Activated CD8-positive, alpha-beta T cell treated with anti-CD3 and anti-CD28 coated beads for 36 hours (primary cell): ENCODE data around the gene TUBA4B. TPM values are rescaled to one million over a fixed set of nuclear protein-coding genes. Genes with fewer than 3 reads are reported as not detected.
"Not testable (repeated sequence)": the region's sequence is repeated elsewhere in the genome, so short reads cannot be mapped to it uniquely, and the experiment has no call there.

Source experiments
- ATAC-seq: fragments of 200-7000 bp; cut with Tn5 transposase; one replicate; pipeline ENCODE4 v1.10.0; 2021; ENCODE audit warnings: mild to moderate bottlenecking, moderate library complexity
- CTCF ChIA-PET: fragments of 350-600 bp; sonication (Branson Sonifier 250); formaldehyde crosslinking; loops from one replicate; lab custom pipeline; 2021; ENCODE audit warnings: antibody characterized with exemption; lab: Charles Lee
- POLR2A ChIA-PET: fragments of 350-600 bp; sonication (Branson Sonifier 250); formaldehyde crosslinking; loops from one replicate; lab custom pipeline; 2021; ENCODE audit warnings: antibody characterized with exemption; lab: Charles Lee
- DNase-seq: peaks from one replicate; pipeline ENCODE4 v3.0.0-alpha.2; 2020
- H3K27ac Mint-ChIP-seq: one replicate; pipeline ENCODE4 v1.8.0; 2021; ENCODE audit warnings: mild to moderate bottlenecking, mixed read lengths
- H3K27me3 Mint-ChIP-seq: one replicate; pipeline ENCODE4 v1.8.0; 2021; ENCODE audit warnings: mixed read lengths
- H3K36me3 Mint-ChIP-seq: one replicate; pipeline ENCODE4 v1.8.0; 2021; ENCODE audit warnings: low read depth, mixed read lengths
- H3K4me1 Mint-ChIP-seq: one replicate; pipeline ENCODE4 v1.8.0; 2021; ENCODE audit warnings: low read depth, mixed read lengths
- H3K4me3 Mint-ChIP-seq: one replicate; pipeline ENCODE4 v1.8.0; 2021; ENCODE audit warnings: mild to moderate bottlenecking, moderate library complexity, mixed read lengths
- H3K9me3 Mint-ChIP-seq: one replicate; pipeline ENCODE4 v1.8.0; 2021; ENCODE audit warnings: mixed read lengths
- CTCF ChIP-seq: fragments of 200-600 bp; IDR thresholded peaks from one replicate; pipeline ENCODE4 v1.8.0; 2022; ENCODE audit warnings: antibody characterized with exemption, mild to moderate bottlenecking
- intact Hi-C: fragments of 100-400 bp; cut with micrococcal nuclease; formaldehyde crosslinking; loops from one replicate; pipeline ENCODE4 v1.10.0; 2022
- total RNA-seq, 2 experiments: library from RNA; stranded (reverse); gene quantifications; one replicate each; pipeline ENCODE4 v1.2.3, GENCODE V29; 2021

Gene TUBA4B
- total RNA-seq, 2 experiments from 2014 or later, result not detected

- POLR2A ChIA-PET, result interaction anchor here (0.6 to 19.2 kb wide), 14 partner anchors 7 to 149 kb away, joined by 3 to 239 read pairs (median 6); partner anchors contain the start of genes ABCB6, ANKZF1, ATG9A and DNAJB2
- peaks cover 56% of the 10 kb centered on the region for H3K36me3 Mint-ChIP-seq
Observed at GRCh38 chr2:219252570-219252899, 508 bp upstream of the TUBA4B start.

GRCh38 chr2:219253753-219254589 lies 928 bp downstream of the TUBA4B start, which contains the start of gene TUBA4A:
Gene TUBA4A (minus strand): TSS chr2:219253918. CDS start chr2:219253858, 60 bp downstream.
- ATAC-seq, result peak; percentile 73
- no peaks in the 10 kb centered on the region for H3K27me3 Mint-ChIP-seq
- ChIA-PET CTCF (interaction anchor here (0.7 to 10.1 kb wide), 11 partner anchors 9 to 133 kb away, joined by 3 to 132 read pairs (median 5); partner anchors contain the start of genes ANKZF1, ATG9A, CNPPD1 and DNAJB2), POLR2A (interaction anchor here (0.6 to 19.2 kb wide), 17 partner anchors 9 to 356 kb away, joined by 3 to 239 read pairs (median 10); partner anchors contain the start of genes ABCB6, ANKZF1, ATG9A and CNPPD1)
- no peaks in the 10 kb centered on the region for H3K9me3 Mint-ChIP-seq
- H3K36me3 Mint-ChIP-seq, result peaks cover 42% of the 10 kb centered on the region
- H3K4me1 Mint-ChIP-seq, result peaks cover 46% of the 10 kb centered on the region
- intact Hi-C loops, result loop anchor here (2.0 kb wide), 1 partner anchor 25 kb away; the partner anchor contains the start of gene DNAJB2
- TF ChIP-seq CTCF, result no peak
- H3K4me3 Mint-ChIP-seq, result peak within 1 kb of the TSS; percentile 77
- H3K27ac Mint-ChIP-seq, result peak within 1 kb of the TSS; percentile 94
- peak; percentile 92 for DNase-seq

More at GRCh38 chr2:219252570-219252899, 508 bp upstream of the TUBA4B start:
- TF ChIP-seq CTCF, result no peak
- H3K27ac Mint-ChIP-seq, result peak overlapping the region; percentile 93
- intact Hi-C loops, result no loop called here
- CTCF ChIA-PET, result interaction anchor here (0.9 to 10.1 kb wide), 7 partner anchors 8 to 81 kb away, joined by 3 to 132 read pairs (median 6); partner anchors contain the start of gene DNAJB2
- ATAC-seq (peak; percentile 0), DNase-seq (peak; percentile 69)
- no peaks in the 10 kb centered on the region for H3K27me3 Mint-ChIP-seq
- H3K9me3 Mint-ChIP-seq, result no peaks in the 10 kb centered on the region
- H3K4me1 Mint-ChIP-seq, result peaks cover 60% of the 10 kb centered on the region
- peak overlapping the region; percentile 77 for H3K4me3 Mint-ChIP-seq

- POLR2A ChIA-PET, result interaction anchor here (0.7 to 19.2 kb wide), 17 partner anchors 8 to 133 kb away, joined by 3 to 239 read pairs (median 10); partner anchors contain the start of genes ABCB6, ANKZF1, ATG9A and CNPPD1
- ATAC-seq, result peak; percentile 57
- peak overlapping the region; percentile 94 for H3K27ac Mint-ChIP-seq
Observed at GRCh38 chr2:219254590-219255201, 1.7 kb downstream of the TUBA4B start.

GRCh38 chr2:219258942-219259341 lies 5.9 kb downstream of the TUBA4B start:
- ATAC-seq, H3K9me3 Mint-ChIP-seq, DNase-seq, H3K27ac Mint-ChIP-seq, H3K27me3 Mint-ChIP-seq, H3K4me3 Mint-ChIP-seq, H3K36me3 Mint-ChIP-seq, intact Hi-C loops: not testable (repeated sequence)
- POLR2A ChIA-PET, result interaction anchor here (1.0 to 1.1 kb wide), 2 partner anchors 20 to 89 kb away, joined by 3 read pairs; partner anchors contain the start of gene SLC23A3
- CTCF ChIA-PET, result interaction anchor here (1.0 to 5.2 kb wide), 4 partner anchors 18 to 36 kb away, joined by 3 to 61 read pairs (median 6); partner anchors contain the start of gene DNAJB2
- H3K4me1 Mint-ChIP-seq, result peaks cover 21% of the 10 kb centered on the region

More at GRCh38 chr2:219254590-219255201, 1.7 kb downstream of the TUBA4B start:
- TF ChIP-seq CTCF, result no peak
- Mint-ChIP-seq H3K4me1 (peaks cover 39% of the 10 kb centered on the region), H3K27me3 (no peaks in the 10 kb centered on the region), H3K4me3 (peak overlapping the region; percentile 77), H3K9me3 (no peaks in the 10 kb centered on the region), H3K36me3 (peaks cover 35% of the 10 kb centered on the region)
- DNase-seq, result peak; percentile 67
- CTCF ChIA-PET, result interaction anchor here (0.7 to 10.1 kb wide), 9 partner anchors 10 to 132 kb away, joined by 3 to 132 read pairs (median 7); partner anchors contain the start of genes ANKZF1, ATG9A, CNPPD1 and DNAJB2
- intact Hi-C loops, result loop anchor here (2.0 kb wide), 1 partner anchor 24 kb away; the partner anchor contains the start of gene DNAJB2
